ENCODE data around the gene GPS2.

DNA sequence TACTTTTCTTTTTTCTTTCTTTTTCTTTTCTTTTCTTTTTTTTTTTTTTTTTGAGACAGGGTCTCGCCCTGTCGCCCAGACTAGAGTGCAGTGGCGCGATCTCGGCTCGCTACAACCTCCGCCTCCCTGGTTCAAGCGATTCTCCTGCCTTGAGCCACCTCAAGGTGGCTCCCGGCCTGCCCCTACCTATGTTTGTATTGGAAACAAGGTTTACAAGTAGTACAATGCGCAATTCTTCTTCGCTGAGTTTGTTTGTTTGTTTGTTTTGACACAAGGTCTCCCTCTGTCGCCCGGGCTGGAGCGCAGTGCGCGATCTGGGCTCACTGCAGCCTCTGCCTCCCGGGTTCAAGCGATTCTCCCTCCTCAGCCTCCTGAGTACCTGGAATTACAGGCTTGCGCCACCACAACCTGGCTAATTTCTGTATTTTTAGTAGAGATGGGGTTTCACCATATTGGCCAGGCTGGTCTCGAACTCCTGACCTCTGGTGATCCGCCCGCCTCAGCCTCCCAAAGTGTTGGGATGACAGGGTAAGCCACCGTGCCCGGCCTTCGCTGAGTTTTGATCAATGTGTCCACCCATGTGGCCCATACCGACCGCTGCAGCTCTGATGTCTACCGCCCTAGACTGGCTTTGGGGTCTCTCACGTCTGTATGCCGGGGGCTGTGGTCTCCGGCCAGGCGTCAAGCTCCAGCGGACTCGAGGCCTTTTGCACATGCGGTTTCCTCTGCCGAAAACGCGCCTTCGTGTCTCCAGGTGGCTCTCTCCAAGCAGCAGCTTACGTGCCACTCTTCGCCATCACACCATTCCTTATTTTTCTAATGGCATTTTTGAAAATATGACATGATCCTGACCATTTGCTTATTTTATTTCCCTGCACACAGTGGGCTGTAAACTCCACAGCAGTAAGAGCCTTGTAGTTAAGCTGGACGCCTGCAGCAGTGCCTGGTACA, 19.7 kb downstream of the GPS2 start:
- TF ChIP-seq, protein P1, sequence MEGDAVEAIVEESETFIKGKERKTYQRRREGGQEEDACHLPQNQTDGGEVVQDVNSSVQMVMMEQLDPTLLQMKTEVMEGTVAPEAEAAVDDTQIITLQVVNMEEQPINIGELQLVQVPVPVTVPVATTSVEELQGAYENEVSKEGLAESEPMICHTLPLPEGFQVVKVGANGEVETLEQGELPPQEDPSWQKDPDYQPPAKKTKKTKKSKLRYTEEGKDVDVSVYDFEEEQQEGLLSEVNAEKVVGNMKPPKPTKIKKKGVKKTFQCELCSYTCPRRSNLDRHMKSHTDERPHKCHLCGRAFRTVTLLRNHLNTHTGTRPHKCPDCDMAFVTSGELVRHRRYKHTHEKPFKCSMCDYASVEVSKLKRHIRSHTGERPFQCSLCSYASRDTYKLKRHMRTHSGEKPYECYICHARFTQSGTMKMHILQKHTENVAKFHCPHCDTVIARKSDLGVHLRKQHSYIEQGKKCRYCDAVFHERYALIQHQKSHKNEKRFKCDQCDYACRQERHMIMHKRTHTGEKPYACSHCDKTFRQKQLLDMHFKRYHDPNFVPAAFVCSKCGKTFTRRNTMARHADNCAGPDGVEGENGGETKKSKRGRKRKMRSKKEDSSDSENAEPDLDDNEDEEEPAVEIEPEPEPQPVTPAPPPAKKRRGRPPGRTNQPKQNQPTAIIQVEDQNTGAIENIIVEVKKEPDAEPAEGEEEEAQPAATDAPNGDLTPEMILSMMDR (IDR thresholded peaks at IDR 0.05), result no peak
- no peak for TF ChIP-seq POLR2A (IDR thresholded peaks at IDR 0.05)
